HG03060 (cell line): ENCODE data around the gene SEC14L3.
"Not testable (repeated sequence)": the region's sequence is repeated elsewhere in the genome, so short reads cannot be mapped to it uniquely, and the experiment has no call there.

Source experiments
- ATAC-seq: cut with Tn5 transposase; IDR thresholded peaks from one replicate; pipeline ENCODE4 v1.9.1; 2021; ENCODE audit warnings: low read depth, moderate number of reproducible peaks; ENCODE audit not compliant: unreplicated experiment

The SEC14L3 gene

DNA sequence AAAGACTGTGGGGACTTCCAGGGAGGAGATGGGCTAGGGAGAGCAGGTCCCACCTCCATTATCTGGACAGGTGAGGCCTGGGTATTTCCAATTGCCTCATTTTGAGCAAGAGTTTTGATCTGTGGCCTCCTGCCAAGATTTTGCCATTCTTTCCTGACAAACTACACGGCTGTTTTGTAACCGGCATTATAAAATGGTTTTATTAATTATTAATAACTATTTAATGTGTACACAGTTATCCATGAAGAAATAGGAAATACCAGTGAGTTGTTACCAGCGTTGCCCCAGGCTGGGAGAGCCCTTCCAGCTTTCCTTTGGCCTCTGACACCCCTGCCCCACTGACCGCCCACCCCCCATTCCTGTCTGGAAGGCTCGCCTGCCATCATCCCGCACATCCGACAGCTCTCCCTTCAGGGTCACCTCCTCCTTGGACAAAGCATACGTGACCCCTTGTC is 14.9 kb upstream of the SEC14L3 start:
- ATAC-seq, result no peak

DNA sequence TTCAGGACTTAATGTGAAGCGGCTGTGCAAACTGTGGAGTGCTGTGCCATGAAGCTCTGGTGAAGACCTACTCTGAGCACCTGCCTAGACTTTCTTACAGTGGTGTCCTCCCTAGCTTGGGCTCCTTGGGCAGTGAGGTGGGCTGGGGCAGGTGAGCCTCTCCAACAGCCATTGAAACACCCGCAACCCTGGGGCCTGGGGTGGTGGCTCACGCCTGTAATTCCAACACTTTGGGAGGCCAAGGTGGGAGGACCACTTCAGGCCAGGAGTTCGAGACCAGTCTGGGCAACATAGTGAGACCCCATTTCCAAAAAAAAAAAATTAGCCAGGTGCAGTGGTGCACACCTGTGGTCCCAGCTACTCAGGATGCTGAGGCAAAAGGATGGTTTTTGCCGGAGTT is 14.3 kb upstream of the SEC14L3 start:
- ATAC-seq, result no peak

DNA sequence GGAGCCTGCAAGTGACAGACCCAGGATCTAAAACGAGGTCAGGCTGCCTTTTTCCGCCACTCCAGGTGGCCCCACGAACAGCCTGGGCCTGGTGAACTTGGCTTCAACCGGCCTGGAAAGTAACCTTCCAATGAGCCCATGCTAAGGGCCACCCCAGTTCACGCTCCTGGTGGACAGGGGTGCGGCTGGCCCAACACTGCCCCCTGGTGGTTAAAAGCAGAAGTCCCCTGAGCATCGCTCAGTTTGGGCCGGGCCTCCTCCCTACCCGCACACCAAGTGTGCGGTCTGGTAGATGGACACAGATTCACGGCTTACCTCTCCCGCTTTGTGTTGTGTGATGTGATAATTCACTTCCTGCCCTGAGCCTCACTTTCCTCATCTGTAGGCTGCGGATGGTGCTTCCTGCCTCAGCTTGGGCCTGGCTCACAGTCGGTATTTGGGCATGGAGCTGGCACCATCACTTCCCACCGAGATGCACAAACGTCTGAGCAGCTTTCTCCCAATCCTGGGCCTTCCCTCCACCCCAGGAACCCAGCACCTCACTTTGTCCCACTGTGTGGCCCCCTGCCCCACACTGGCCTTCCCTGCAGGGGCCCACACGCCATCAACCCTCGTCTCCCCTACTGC is 13.7 kb upstream of the SEC14L3 start:
- ATAC-seq, result no peak

DNA sequence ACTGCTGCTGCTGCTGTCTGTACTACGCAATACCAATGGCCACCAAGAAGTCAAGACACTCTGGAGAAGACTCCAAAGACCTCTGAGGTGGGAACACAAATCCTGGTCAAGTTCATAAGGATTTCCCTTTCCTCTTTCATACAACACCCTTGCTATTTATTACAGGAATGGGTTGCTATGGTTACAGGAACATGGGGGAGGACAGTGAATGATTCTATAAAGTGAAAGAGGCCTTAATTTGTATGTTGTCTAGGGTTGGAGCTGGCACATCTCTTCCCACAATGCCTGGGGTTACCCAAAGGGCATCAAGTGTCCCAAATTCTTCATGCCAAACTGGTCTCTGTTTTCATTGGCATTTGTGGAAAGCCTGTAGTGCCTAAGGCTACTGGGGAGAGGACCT is 11.4 kb upstream of the SEC14L3 start:
- no peak for ATAC-seq

DNA sequence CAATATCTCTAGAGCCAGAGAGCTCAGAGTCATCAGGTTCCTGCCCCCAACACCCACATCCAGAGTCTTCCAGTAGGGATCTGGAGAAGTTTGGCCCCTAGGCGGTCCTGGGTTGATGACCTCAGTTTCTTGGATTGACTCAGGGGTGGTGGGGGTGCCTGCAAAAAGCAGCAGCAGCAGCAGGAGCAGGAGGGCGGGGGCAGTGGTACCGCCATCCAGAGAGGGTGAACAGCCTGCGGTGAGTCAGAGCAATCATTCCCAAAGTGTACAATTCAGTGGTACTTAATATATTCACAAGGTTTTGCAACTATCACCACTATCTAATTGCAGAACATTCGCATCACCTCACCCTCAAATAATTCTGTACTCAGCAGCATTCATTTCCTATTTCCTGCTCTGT is 9.9 kb upstream of the SEC14L3 start:
- no peak for ATAC-seq

DNA sequence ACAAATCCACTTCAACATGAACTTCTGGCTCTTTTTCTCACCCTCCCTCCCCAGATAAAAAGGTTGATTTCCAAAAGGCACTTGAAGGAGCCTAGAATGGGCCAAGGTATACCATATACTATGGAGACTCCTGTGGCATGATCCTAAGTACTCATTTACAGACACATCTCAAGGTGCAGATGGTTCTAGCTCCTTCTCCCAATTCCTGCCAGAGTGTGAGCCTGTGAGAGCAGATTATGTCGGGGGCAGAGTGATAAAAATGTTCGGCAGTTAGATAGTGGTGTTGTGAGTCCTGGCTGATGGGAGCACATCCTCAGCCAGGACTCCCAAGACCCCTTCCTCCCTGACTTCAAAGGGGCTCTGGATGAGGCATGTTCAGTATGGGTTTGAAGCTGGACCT is 8.2 kb upstream of the SEC14L3 start:
- no peak for ATAC-seq

DNA sequence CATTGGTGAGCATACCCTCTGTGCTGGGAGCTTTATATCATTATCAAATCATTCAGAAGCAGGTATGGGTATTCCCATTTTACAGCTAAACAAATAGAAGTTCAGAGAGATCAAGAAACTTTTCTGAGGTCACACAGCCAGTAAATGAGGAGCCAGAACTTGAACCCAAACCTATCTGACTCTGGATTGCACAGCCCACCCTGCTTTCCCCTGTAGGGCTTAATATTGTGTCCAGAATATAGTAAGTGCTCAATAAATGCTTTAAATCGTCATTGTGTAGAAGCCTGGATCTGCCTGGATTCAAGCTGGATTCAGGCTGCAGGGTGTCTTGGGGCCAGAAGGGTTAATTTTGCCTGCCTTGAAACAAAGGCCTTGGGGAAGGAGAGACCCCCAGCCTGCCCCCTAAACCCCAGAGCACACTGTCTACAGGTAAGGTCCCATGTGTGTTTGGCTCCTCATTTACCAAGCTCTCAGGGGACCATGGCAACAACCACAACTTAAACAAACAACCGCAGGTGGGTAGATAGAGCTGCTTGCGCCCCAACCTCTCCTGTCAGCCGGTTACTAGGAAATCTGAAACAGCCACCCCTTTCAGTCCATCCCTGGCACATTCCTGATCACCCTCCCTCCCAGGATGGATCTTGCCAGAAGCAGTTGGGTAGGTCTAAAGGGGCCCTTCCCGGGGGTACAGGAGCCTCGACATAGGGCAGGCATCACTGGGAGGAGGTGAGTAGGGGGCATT is 3.0 kb upstream of the SEC14L3 start:
- no peak for ATAC-seq

DNA sequence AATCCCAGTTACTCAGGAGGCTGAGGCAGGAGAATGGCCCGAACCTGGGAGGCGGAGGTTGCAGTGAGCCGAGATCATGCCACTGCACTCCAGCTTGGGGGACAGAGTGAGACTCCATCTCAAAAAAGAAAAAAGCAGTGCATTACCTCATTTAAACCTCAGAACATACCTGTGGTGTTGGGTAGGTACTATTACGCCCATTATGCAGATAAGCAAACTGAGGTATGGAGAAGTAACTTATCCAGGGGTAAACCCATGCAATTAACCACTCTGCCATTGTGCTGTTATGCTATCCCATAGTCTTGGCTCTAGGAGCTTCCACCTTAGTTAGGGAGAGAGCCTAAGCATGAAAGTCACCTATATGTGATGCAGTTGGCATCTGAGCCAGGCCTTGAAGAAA is 2.3 kb upstream of the SEC14L3 start:
- no peak for ATAC-seq

DNA sequence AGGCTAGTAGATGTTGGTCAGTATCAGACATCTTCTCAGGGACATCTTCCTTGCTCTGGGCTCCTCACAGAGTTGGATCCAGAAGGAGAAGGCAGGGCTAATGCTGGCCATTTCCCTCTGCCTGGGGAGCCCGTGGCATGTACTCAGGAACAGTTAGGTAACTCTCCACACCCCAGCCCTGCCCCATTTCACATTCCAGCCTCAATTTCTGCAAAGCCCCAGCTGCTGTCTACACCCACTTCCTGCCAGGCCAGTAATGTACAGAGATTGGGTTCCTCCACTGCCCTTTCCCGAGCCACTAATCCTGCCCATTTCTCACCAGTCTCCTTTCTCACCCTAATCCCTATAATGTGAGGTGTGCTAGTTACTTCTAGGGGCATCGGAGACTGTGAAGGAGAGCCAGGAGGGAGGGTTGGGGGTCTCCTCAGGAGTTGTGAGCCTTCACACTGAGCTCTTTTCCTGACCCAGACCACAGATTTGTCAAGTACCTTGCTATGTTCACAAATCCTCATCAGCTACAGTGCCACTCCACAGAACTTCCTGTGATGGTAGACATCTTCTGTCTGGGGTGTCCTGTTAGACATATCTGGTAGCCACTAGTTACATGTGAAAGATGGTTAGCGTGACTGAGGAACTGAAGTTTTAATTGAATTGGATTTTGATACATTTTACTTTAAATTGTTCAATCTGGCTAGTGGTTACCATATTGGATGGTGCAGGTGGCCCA is 1.3 kb upstream of the SEC14L3 start:
- no peak for ATAC-seq

DNA sequence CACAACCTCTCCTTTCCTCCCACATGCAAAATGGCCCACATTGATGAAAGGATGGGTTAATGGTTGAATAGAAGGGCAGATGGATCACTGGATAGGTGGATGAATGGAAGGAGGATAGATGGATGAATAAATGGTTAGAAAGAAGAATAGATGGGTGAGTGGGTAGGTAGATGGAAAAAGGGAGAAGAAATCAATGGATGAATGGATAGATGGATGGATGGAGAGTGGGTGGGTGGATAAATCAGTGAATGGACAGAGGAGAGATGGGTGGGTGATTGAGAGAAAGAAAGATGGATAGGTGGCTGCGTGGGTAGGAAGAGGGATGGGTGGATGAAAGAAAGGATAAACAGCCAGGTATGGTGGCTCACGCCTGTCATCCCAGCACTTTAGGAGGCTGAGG is 1.2 kb downstream of the SEC14L3 start:
- no peak for ATAC-seq

DNA sequence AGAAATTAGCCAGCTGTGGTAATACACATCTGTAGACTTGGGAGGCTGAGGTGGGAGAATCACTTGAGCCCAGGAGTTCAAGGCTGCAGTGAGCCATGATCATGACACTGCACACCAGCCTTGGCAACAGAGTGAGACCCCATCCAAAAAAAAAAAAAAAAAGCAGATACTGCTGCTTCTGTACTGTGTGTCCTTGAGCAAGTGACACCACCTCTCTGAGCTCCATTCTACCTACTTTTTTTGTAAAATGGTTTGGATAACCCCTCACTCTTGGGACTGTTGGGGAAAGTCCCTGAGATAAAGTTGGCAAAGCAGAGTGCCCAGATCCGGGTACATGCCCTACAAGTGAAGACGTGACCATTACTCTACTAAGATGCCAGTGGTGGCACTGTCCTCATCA is 2.7 kb downstream of the SEC14L3 start:
- no peak for ATAC-seq

DNA sequence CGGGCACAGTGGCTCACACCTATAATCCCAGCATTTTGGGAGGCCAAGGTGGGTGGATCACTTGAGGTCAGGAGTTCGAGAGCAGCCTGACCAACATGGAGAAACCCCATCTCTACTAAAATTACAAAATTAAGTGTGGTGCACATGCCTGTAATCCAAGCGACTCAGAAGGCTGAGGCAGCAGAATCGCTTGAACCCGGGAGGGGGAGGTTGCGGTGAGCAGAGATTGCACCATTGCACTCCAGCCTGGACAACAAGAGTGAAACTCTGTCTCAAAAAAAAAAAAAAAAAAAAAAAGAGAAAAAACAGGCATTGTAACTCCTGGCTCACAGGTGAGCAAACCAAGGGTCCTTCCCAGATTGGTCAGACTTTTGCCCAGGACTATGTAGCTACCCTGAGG is 11.3 kb downstream of the SEC14L3 start:
- ATAC-seq, result not testable (repeated sequence)

DNA sequence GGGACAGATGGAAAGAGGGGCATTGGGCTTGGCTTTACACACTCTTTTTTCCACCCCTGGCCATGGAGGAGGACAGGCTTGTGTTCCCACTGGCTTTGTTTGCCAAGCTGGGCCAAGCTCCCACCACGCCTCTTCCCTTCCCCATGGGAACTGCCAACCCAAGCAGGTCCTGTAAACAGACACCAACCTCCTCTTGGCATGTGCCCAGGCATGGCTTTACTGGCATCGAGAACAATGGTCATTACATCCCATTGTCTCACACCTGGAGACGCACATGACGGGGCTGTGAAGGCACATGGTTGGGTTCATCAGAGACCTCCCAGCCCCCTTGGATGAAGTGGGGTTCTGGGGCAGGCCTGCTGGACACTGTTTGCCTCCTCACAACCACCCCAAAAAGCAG is 11.7 kb downstream of the SEC14L3 start:
- ATAC-seq, result no peak

DNA sequence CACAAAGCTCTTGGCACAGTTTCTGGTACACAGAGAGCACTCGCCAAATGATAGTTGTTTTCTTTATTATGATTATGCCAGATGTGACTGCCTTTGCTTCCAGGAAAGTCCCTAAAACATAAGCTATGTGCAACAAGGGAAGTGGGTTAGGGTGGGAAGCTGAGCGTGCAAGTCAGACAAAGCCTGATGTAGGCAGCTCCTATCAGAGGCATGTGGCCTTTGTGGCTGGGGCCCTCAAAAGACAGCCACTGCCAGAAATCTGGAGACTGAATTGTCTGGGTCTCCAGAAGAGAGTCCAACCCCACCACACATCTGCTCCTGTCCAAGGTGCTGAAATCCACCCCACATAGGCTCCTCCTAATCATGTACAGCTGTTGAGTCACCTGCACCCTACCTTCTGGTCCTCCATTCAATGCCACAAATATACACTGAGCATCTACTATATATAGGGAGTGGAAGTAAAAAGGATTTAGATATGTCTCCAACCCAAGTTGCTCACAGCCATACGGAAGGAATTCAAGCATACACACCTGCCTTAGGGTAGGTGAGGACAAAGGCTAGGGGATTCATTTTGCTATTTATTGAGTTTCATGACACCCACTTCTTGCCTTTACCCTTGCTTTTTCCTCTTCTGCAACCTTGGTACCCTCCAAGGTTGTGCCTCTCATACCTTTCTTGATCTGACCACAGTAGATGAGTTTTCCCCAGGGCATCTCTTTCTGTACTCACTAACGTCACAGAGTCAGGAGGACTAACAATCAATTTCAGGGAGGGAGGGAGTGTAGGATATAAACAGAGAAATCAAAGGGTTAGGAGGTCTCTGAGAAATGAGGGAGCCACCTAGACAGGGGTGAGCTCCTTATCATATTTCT is 12.4 kb downstream of the SEC14L3 start:
- ATAC-seq, result no peak

DNA sequence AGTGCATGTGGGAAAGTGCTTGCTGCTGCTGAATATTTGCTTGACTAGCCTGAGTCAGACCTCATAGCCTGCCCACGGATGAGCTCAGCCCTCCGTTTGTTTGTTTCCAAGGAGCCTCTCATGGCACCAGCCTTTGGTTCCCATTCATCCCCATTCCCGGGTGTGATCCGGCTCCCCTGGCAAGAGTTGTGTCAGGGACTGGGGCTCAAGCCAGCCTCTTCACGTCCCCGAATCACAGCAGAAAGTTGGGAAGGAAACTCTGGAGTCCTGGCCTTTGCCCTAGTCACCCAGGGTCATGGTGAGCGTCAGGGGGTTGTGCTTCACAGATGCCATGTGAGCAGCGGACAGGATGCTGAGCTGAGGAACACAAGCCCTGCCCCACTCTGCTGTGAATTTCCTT is 13.8 kb downstream of the SEC14L3 start:
- no peak for ATAC-seq

DNA sequence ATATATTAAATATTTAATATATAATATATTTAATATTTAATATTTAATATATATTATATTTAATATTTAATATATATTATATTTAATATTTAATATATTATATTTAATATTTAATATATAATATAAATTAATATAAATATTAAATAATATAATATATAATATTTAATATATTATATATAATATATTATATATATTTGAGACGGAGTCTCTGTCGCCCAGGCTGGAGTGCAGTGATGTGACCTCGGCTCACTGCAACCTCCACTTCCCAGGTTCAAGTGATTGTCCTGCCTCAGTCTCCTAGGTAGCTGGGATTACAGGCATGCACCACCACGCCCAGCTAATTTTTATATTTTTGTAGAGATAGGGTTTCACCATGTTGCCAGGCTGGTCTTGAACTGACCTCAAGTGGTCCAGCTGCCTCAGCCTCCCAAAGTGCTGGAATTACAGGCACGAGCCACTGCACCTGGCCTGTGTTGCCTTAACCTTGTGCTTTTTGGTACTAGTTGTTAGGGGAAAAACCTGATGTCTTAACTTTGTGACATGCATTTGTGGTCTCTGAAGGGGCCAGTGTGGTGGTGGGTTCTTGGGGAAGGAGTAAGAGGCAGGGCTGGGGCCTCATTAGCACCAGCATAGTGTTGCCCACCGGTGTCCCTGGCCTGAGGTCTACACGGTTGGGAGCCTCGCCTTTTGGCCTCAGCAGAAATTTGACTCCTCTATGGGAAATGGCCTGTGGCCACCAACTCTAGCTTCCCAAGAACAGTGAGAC is 16.6 kb downstream of the SEC14L3 start:
- ATAC-seq, result no peak

DNA sequence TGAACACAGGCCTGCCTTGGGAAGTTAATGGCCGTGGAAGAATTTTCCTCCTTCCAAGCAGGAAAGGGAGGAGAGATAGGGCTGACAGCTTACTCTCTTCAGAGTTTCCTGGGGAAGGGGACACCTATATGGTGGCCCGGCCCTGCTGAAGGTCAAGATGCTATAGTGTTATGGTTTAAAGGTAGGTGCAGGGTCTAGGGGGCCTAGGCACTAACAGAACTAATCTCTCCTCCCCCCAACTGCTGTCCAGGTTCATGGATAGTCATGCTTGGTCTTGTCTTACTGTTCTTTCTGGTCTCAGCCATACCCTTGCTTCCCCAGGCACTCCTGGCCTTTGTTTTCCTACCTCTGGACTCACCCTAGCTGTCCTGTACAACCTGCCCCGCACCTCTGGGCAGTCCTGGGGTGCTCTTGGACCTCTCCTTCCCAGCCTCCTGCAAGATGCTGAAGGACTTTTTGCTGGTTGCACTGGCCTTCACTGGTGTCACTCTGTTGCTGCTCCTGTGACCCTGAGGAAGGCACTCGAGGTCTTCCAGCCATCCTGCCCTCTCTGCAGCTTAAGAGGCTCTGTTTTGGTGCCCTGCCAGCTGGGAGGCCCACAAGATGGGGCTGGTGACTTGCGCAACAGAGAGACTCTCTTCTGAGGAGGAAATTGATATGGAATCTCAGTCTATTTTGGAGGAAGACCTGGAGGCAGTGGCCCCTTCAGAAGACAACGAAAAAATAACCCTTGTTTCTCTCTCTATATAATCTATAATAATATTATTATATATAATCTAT is 17.9 kb downstream of the SEC14L3 start:
- no peak for ATAC-seq

DNA sequence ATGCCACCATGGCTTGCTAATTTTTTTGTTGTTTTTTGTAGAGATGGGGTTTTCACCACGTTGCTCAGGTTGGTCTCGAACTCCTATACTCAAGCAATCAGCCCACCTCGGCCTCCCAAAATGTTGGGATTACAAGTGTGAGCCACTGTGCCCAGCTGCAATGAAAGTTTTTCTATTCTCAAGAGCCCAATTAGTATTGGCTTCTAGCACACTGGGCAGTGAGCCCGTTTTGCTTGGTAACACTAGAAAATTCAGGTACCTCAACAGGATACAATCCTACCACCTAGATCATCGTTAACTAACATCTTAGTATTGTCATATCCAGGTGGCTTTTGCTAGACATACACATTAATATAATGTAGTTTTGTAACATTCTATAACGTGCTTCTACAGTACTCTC is 19.0 kb downstream of the SEC14L3 start:
- no peak for ATAC-seq

DNA sequence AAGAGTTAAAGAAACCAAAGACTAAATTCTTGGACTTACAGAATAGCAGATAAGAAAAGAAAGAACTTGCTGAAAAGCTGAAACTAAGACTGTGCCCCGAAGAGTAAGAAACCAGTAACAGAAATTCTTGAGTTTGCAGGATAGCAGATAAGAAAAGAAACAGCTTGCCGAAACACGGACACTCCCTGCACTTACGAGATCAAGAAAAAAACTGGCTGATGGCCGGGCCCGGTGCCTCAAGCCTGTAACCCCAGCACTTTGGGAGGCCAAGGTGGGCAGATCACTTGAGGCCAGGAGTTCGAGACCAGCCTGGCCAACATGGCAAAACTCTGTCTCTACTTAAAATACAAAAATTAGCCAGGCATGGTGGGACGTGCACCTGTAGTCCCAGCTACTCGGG is 20.3 kb downstream of the SEC14L3 start:
- not testable (repeated sequence) for ATAC-seq
